ENCODE data around the gene TLE3. TPM values are rescaled to one million over a fixed set of nuclear protein-coding genes. Genes with fewer than 3 reads are reported as not detected.

The TLE3 gene
- total and polyA plus RNA-seq, 2 of the 13 experiments (the other 11 are each of a cell fraction or from before 2014, with no cell fraction given), result 11.9 to 13.8 TPM

GRCh38 chr15:70099167-70099966, 1.6 kb upstream of the TLE3 start (continued):
- TF ChIP-seq ZNF441 (CRISPR knock-in tag; IDR thresholded peaks at IDR 0.05; ENCODE audit: borderline replicate concordance) (0 out of 2 replicates have a peak, but pooled peaks have one; percentile 17), PHF21A (CRISPR knock-in tag; IDR thresholded peaks at IDR 0.05) (peak; percentile 54; the same call in 1 of the 2 replicates), ZFP1 (CRISPR knock-in tag; IDR thresholded peaks at IDR 0.05) (0 out of 2 replicates have a peak, but pooled peaks have one; percentile 11), FOXP1 (IDR thresholded peaks at IDR 0.05) (no peak), FOXP1 (CRISPR knock-in tag; IDR thresholded peaks at IDR 0.05) (peak; percentile 39; the same call in 1 of the 2 replicates), MEF2D (CRISPR knock-in tag; IDR thresholded peaks at IDR 0.05) (peak; percentile 86), HNRNPL (IDR thresholded peaks at IDR 0.05; ENCODE audit: low read depth, low read length) (0 out of 2 replicates have a peak, but pooled peaks have one; percentile 13), ZMYM3 (CRISPR knock-in tag; IDR thresholded peaks at IDR 0.05) (no peak), TBX2 (CRISPR knock-in tag; IDR thresholded peaks at IDR 0.05; ENCODE audit: borderline replicate concordance) (peak; percentile 96), RXRA (CRISPR knock-in tag; IDR thresholded peaks at IDR 0.05) (peak; percentile 35; the same call in 1 of the 2 replicates), SMYD3 (CRISPR knock-in tag; IDR thresholded peaks at IDR 0.05) (peak; percentile 42; the same call in 1 of the 2 replicates), HDAC1 (CRISPR knock-in tag; IDR thresholded peaks at IDR 0.05) (peak; percentile 79), FOXA3 (CRISPR knock-in tag; IDR thresholded peaks at IDR 0.05) (peak; percentile 70), ARNTL (CRISPR knock-in tag; IDR thresholded peaks at IDR 0.05) (peak; percentile 71), ZNF737 (CRISPR knock-in tag; IDR thresholded peaks at IDR 0.05; ENCODE audit: borderline replicate concordance) (no peak), SRSF1 (optimal IDR thresholded peaks at IDR 0.05; ENCODE audit: low read depth, low read length) (peak; percentile 30), ZNF572 (CRISPR knock-in tag; IDR thresholded peaks at IDR 0.05) (no peak), TAF1 (CRISPR knock-in tag; IDR thresholded peaks at IDR 0.05) (peak; percentile 89), TARDBP (CRISPR knock-in tag; IDR thresholded peaks at IDR 0.05) (peak; percentile 86)
- TF ChIP-seq, protein P1, sequence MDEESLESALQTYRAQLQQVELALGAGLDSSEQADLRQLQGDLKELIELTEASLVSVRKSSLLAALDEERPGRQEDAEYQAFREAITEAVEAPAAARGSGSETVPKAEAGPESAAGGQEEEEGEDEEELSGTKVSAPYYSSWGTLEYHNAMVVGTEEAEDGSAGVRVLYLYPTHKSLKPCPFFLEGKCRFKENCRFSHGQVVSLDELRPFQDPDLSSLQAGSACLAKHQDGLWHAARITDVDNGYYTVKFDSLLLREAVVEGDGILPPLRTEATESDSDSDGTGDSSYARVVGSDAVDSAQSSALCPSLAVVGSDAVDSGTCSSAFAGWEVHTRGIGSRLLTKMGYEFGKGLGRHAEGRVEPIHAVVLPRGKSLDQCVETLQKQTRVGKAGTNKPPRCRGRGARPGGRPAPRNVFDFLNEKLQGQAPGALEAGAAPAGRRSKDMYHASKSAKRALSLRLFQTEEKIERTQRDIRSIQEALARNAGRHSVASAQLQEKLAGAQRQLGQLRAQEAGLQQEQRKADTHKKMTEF (CRISPR knock-in tag; IDR thresholded peaks at IDR 0.05), result peak; percentile 80
- TF ChIP-seq, protein P2, sequence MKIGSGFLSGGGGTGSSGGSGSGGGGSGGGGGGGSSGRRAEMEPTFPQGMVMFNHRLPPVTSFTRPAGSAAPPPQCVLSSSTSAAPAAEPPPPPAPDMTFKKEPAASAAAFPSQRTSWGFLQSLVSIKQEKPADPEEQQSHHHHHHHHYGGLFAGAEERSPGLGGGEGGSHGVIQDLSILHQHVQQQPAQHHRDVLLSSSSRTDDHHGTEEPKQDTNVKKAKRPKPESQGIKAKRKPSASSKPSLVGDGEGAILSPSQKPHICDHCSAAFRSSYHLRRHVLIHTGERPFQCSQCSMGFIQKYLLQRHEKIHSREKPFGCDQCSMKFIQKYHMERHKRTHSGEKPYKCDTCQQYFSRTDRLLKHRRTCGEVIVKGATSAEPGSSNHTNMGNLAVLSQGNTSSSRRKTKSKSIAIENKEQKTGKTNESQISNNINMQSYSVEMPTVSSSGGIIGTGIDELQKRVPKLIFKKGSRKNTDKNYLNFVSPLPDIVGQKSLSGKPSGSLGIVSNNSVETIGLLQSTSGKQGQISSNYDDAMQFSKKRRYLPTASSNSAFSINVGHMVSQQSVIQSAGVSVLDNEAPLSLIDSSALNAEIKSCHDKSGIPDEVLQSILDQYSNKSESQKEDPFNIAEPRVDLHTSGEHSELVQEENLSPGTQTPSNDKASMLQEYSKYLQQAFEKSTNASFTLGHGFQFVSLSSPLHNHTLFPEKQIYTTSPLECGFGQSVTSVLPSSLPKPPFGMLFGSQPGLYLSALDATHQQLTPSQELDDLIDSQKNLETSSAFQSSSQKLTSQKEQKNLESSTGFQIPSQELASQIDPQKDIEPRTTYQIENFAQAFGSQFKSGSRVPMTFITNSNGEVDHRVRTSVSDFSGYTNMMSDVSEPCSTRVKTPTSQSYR (CRISPR knock-in tag; IDR thresholded peaks at IDR 0.05; ENCODE audit: borderline replicate concordance), result peak; percentile 81
